Inflammatory macrophage (primary cell): Measurements from ENCODE around the gene TERT.

ENCODE experiments used
- DNase-seq, 2 donors: peaks; one replicate each; pipeline ENCODE4 v3.0.0-alpha.2; 2020 to 2022

Gene TERT

GRCh38 chr5:1216211-1216917, 78.5 kb downstream of the TERT start:
- no peak for DNase-seq

- no peak for DNase-seq
Measured at GRCh38 chr5:1215320-1216096, 79.4 kb downstream of the TERT start.

GRCh38 chr5:1214936-1215220, 80.0 kb downstream of the TERT start:
- DNase-seq, result no peak

- no peak for DNase-seq
Measured at GRCh38 chr5:1214163-1214935, 80.5 kb downstream of the TERT start.

GRCh38 chr5:1213508-1214162, 81.2 kb downstream of the TERT start:
- no peak for DNase-seq

GRCh38 chr5:1212881-1213280, 82.0 kb downstream of the TERT start:
- DNase-seq, result no peak

GRCh38 chr5:1212271-1212670, 82.6 kb downstream of the TERT start:
- no peak for DNase-seq

- DNase-seq, result no peak
Measured at GRCh38 chr5:1211701-1212100, 83.2 kb downstream of the TERT start.

- no peak for DNase-seq
Measured at GRCh38 chr5:1210832-1211251, 84.0 kb downstream of the TERT start.

GRCh38 chr5:1209896-1210776, 84.7 kb downstream of the TERT start:
- no peak for DNase-seq

GRCh38 chr5:1209489-1209852, 85.4 kb downstream of the TERT start:
- no peak for DNase-seq

- DNase-seq, result no peak
Measured at GRCh38 chr5:1208743-1209488, 86.0 kb downstream of the TERT start.

- DNase-seq, result no peak
Measured at GRCh38 chr5:1208221-1208742, 86.6 kb downstream of the TERT start.

GRCh38 chr5:1207555-1207954, 87.3 kb downstream of the TERT start:
- no peak for DNase-seq

GRCh38 chr5:1206521-1207412, 88.1 kb downstream of the TERT start:
- DNase-seq, result no peak

GRCh38 chr5:1205255-1206180, 89.3 kb downstream of the TERT start:
- DNase-seq, result no peak

GRCh38 chr5:1204693-1205242, 90.1 kb downstream of the TERT start:
- peak in 1 of 2 donors; percentile 48 for DNase-seq

- DNase-seq, result no peak
Measured at GRCh38 chr5:1203968-1204692, 90.7 kb downstream of the TERT start.
